ENCODE data around the gene PAQR5.

PAQR5 gene

DNA sequence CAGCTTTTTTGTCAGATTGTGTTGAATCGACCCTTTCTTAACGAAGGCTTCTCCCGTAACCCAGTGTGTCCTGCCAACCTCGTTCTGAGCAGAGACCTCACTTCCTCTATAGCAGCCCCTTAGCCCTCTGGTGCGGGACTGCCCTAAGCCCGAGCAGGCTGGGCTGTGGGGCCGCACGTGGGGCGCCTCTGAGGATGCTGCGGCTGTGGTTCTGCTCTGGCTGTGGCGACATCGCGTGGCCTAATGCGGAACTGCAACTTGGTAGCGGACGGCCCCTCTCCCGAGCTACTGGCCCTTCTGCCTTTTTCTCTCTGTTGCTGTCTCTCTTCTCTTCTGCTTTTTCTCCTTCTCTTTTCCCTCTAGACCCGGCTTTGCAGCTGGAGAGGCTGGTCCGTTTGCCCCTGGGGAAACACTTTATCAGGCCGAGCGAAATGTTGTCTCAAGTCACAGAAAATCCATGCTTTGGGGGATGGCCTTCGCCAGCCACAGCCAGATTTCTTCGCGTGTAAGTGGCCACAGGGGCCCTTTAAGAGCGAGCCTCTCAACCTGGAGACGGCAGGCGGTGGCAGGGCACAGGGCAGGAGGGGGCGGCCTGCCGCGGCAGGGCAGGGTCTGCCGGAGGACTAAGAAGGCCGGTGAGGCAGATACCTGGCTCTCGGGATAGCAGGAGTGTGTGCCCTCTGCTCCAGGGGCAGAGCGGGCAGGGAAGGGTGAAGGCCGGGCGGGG lies 96.0 kb downstream of the PAQR5 start:
- DNase-seq, result peak; percentile 50

DNA sequence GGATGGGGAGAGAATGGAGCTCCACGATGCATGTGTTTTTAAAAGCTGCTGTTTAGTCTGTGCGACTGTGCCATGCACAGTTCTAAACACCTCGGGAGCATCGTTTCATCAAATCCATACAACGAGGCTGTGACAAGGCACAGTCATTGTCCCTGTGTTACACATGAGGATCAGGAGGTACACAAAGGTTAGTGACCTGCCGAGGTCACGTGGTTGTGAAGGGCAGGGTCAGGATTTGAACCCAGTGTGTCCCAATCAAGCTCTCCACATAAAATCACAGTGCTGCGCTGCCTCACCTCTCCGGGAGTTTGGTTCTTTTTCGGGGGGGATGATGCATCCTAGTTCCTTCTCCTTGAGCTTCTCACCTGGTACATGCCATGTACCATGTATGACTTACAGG lies 96.7 kb downstream of the PAQR5 start:
- DNase-seq, result no peak

DNA sequence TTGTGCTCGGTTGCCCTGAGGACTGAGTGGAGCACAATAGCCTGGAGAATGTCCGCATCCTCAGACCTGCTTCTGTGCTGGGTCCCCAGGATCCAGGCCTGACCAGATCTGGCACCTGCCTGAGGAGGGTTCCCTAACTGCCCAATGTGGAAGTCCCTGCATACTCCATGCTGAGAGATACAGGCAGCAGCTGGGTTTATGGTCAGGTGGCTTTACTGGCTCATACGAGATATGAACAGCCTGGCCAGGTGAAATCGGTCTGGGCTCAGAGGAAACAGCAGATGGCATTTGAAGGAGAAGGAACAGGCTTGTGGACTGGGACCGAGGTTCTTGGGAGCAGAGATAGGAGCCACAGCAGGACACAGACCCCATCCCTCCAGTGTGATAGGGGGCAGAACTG lies 97.3 kb downstream of the PAQR5 start:
- DNase-seq, result no peak

DNA sequence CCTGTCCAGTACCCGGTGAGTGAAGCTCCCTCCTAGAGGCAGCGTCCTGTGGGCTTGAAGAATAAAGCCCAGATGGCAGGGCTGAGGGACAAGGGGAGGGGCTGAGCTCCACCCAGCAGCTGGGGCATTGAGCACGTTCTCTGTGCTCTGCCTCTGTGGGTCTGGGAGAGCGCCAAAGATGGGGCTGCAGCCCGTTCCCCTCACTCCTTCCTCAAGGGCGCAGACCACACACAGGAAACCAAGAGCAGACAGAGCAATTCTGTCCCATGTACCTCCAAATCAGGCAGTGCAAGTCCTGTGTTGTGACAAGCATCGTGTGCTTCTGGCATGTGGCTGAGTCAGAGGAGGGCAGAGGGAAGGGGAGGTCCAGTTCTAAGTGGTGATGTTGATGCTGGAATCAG lies 99.8 kb downstream of the PAQR5 start:
- DNase-seq, result peak; percentile 5

DNA sequence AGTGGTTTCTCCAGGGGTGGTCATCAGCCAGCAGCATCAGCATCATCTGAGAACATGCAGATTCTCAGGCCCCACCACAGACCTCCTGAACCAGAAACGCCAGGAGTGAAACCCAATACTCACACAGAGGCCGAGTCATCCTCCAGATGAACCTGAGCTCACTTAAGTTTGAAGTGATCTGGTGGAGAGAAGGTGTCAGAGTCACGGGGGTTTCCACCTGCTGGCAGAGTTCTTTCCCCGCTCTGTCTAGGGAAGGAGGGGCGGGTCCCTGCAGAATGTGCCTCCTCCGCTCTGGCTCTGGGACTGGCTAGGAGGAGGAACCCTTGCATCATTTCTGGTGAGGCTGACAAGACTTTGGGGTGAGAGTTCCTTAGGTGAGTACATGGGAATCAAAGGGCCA lies 102.1 kb downstream of the PAQR5 start:
- no peak for DNase-seq

DNA sequence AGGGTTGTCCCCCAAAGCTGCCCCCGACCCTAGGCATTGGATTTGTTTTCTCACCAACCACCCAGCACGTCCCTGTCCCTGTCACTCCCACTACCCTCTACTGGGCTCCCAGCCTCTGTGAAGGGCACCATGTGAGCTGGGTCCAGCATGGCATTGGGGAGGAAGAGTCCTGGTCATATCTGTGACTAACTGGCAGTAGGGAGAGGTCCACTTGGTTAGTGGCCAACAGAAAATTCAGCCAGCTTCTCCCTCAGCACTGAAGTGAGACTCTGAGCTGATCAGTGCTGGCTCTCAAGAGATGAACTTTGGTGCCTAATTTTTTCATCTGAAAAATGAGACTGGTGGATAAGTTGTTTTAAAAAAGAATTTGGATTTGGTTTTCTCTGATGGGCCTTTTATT lies 104.1 kb downstream of the PAQR5 start:
- no peak for DNase-seq

DNA sequence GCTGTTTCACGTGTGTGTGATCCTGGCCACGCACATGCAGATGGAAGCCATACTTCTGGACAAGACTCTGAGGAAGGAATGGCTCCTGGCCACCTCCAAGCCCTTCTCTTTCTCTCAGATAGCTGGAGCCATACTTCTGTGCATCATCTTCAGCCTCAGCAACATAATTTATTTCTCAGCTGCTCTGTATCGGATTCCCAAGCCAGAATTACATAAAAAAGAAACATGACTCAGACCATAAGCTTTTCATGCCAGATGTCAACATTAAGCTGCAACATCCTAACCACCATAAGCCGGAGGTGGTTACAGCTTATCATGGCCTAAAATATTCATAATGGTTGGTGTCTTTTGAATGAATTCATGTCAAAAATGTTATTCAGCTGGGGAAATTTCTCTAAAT lies 104.9 kb downstream of the PAQR5 start:
- DNase-seq, result no peak

DNA sequence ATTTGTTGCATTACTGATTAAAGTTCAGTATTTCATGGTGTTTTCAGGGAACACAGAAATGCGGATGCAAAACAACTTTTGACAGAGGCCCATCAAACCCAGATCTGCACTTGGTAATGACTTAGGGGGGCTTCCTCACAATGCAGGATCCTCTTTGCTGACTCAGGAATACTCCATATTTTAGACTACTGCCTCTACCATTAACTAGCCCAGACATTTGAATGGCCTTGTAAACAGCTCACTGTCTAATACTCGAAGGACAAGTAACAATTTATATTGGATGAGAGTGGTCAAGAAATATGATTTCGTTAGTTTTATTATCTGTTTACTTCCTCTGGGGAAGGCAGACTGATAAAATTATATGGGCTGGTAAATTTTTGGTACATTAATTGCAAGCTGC lies 106.4 kb downstream of the PAQR5 start:
- no peak for DNase-seq

DNA sequence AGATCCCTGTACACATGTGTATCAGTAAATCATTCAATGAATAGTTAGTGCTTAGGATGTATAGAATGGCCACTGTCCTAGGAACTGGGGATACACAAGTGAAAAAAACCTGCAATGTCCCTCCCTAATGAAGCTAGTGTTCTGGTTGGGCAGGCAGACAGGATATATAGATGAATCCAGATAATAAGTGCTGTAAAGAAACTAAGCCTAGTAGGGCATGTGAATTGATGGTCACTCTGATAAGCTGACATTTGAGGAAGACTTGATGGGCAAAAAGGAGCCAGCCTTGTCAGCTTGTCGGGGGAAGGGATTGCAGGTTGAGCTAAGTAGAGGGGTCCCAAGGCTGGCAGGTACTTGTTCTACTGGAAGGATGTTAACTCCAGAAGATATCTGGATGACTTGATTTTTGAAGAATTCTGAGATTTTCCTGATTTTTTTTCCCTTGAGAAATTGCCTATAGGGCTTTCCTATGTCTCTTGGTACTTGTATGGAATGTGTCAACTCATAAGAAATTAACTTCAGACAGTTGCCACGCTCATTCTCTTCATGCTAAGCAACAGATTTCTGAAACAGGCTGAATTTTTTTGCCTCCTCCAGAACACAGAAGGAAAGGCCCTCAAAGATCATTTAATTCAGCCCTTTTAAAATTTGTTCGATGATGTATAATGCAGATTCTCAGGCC lies 109.1 kb downstream of the PAQR5 start:
- DNase-seq, result no peak

DNA sequence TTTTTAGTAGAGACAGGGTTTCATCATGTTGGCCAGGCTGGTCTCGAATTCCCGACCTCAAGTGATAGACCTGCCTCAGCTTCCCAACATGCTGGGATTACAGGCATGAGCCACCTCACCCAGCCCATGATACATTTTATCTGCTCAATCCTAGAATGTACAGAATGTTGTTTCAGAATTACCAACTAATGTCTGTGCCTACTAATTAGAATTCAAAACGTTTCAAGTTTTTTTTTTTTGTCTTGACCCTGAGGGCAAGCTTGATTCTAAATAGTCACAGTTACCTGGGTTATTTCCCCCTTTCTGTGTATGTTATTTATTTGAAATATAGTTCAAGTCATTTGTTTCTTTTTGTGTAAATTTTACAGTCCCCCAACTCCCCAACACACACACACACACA lies 110.1 kb downstream of the PAQR5 start:
- no peak for DNase-seq

DNA sequence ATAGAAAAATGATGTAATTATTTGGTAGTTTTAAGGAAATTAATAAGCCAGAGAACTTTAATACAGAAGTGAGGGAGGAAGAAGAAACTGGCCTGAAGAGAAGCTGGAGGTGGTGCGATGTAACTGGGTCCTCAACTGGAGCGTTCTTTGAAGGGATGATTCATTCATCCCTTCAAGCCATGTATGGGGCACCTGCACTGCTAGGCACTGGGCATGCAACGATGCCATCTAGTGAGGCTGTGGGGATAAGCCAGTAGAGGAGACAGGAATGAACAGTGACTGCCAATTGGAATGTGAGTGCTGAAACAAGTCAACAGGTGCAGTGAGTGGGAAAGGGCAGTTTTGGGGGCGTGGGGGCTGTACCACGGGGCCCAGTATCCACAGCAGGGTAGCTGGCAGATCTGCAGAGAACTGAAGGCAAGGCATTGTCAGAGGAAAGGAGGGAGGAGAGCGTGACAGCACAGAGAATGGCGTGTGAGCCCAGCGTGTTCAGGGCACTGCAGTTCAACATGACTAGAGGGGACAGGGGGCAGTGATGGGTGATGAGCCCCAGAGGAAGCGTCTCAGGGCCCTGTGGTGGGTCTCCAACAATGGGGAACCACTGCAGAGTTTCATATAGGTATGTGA lies 111.6 kb downstream of the PAQR5 start:
- DNase-seq, result peak; percentile 45

DNA sequence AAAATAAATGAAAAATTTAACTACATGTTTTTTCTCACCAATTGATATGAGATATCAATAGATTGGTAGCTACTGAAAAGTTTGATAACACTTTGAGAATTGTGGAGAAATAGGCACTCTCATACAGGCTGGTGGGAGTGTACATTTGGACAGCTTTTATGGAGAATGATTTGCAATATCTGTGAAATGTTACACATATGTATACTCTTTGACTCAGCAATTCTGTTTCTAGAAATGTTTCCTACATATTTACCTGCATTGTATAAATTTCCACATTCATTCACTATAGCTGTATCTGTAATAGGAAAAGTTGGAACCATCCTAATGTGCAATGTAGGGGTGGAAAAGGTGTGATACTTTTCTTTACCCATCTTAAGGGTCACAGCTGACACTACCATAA lies 113.6 kb downstream of the PAQR5 start:
- no peak for DNase-seq

DNA sequence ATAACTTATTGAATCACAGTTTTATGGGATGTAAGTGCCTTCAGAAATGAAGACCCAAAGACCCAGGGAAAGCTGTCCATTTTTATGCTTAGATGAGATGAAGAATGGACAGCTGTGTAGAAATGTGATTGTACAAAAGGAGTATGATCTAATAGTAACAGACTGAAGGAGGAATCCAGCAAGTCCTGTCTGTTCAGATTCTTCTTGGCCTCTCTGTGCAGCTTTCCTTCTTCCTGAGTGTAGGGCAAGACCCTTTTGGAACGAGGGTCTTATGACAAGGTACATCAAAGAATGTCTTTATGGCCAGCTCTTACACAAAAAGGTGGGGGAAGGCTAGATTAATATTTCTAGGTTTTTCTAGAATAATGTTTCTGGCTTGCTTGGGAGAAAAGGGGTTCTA lies 114.0 kb downstream of the PAQR5 start:
- no peak for DNase-seq

DNA sequence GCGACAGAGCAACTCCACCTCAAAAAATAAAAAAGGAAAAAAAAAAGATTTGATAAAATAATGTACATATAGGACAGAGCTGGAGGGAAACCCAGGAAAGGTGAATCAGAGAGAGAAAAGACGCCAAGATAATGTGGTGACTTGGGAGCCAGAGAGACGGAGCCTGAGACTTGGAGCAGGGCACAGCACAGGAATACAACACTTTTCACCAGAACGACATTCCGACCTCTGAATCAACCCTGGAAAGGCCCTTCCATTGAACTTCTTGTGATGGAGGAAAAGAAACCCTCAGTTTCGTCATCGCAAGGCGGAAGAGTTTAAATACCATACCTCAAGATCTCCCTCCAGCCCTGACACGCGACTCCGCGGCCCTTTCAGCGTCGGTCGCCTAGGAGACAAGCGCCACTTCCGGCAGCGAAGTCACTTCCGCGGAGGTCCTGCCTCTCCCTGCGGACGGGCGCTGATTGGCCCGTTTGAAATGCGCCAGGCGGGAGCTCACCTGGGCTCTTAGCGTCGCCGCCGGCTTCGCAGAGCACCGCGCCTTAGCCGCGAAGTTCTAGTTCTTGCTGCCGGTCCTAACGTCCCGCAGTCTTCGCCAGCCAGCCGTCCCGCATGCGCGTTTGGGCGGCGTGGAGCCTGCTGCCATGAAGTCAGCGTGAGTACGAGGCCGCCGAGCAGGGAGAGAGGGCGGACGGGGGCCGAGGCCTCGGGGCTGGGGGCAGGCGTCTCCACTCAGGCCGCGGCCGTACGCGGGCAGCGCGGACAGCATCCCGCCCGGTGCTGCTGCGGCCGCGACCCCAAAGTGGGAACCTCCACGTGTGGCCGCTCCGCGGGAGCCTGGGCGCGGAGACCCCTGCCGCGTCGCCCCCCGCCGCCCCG lies 115.3 kb downstream of the PAQR5 start, which contains the start of gene KIF23:
Gene KIF23, plus strand, starts transcription at position 528 of the 879 bp plus-strand sequence. Its CDS starts 117 bp downstream, at position 645.
- peak; percentile 61 for DNase-seq

DNA sequence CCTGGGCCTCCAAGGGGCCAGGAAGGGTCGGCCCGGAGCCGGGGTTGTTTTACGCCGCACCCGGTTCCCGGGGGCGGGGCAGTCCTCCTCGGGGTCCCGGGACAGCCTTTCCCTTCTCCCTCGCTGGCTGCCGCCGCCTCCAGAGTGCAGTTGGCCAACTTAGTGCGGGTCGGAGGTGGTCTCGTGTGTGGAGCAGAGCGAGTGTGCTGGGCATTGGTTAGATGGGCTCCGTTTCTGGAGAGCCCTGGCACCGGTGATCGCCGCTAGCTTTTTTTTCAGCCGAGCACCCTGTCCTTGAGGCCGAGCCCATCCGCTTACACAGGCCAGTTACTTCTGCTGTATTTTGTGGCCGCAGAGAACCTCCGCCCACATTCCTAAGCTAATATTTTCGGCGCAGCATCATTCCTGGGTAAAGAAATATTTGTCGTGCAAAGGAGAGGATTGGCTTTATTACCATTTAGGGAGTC lies 116.0 kb downstream of the PAQR5 start:
- no peak for DNase-seq

DNA sequence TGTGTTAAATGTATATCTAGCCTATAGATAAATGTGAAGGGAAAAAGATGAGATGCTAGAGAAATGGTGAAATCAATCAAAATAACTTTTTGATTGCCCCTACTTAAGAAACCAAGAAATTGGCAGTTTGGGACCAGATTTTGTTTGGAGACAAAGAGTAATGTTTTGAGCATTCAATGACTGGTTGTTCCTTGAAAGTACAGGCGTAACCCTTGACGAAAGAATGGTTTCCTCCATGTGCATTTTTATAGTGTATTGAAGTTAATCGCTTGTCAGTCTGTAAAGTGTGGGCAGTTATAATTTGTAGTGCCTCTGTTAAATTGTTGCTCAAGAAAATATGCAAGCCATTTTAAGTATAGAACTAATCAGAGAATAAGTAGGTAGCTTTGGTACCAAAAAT lies 116.7 kb downstream of the PAQR5 start:
- DNase-seq, result no peak

DNA sequence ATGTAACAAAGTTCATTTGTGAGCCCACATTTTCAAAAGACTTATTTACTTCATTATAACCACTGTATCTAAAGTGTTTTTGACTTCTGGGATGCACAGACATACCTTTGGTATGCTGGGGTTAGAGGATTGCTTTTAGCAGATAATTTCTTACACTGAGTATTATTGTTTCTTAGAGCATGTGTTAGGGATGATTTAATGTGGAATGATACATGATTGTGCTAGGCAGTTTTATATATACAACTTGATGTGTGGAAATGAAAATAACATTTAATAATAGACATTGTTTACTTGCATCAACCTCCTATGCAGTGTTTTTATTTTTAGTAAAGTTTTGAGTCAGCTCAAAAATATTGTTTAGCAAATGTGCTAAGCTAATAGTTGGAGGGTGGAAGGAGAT lies 118.9 kb downstream of the PAQR5 start:
- DNase-seq, result no peak

DNA sequence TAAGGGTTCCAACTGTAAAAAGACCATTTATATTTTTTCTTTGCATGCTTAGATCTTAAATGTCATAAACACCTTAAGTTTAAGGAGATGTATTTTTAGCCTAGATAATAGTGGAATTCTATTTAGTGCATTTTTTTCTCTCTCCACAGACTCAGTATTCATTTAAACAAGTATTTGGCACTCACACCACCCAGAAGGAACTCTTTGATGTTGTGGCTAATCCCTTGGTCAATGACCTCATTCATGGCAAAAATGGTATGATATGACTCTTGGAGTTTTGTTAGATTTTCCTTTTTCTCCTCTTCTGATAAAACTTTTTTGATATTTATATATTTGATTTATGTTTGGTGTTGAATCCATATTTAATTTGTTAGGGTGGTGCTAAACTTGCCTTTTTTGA lies 122.8 kb downstream of the PAQR5 start:
- DNase-seq, result no peak

DNA sequence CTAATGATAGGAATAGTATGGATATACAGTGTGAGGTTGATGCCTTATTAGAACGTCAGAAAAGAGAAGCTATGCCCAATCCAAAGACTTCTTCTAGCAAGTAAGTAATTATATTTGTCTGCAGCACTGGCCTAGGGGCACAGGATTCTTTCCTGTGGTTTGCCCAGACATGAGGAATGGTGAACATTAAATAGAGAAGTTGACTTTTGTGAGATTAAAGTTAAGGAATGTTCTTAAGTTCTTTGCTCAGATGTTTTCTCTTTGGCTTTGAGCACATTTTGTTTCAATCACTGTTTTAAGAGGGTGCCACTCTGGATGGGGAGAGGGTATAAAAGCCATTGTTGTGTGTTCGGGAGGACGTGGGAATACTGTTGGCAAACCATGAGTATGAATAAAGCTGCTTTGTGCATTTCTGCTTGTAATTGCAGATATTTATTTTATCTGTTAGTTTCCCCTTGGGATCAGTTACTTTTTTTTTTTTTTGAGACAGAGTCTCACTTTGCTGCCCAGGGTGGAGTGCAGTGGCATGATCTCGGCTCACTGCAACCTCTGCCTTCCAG lies 123.7 kb downstream of the PAQR5 start:
- no peak for DNase-seq

DNA sequence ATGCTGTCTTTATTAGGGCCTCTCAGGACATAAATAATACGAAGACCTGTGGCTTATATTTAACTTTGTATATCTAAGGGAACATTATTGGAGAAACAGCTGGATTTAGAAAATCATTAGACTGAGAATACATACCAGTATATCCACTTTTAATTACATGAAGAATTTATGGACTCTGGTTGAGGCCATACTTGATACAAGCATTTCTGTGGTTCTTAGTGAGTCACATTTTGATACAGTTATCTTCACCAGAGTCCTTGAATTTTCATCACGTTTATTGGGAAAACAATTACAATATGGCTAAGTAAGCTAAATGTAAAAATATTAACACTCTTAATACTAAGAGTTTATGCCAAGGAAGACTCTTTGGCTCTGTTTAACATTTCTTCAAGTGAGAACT lies 125.3 kb downstream of the PAQR5 start:
- no peak for DNase-seq

DNA sequence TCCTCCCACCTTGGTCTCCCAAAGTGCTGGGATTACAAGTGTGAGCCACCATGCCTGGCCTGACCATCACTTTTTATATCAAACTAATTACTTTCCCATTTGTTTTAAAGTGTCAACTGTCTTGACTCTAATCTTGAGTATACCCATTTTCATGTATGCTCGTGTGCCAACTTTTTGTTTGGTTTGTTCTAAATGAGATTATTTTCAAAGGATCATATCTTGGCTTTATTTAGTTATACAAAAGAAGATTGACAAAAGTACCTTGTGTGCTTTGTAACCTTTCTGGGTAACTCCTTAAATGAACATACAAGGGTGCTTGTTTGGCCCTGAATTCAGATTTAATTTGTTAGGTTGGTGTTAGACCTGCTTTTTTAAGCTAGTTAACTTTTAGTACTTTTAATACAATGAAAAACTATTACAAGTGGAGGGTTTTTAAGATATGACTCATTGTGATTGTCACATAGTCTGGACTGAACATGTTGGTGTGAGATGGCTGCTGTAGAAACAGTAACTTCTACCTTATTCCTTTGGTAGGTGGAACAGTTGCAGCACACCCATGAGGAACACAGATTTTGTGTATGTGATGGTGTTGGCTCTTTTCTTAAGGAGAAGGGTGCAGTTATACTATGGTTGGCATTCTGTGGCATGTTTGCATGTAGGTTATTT lies 126.2 kb downstream of the PAQR5 start:
- DNase-seq, result no peak

DNA sequence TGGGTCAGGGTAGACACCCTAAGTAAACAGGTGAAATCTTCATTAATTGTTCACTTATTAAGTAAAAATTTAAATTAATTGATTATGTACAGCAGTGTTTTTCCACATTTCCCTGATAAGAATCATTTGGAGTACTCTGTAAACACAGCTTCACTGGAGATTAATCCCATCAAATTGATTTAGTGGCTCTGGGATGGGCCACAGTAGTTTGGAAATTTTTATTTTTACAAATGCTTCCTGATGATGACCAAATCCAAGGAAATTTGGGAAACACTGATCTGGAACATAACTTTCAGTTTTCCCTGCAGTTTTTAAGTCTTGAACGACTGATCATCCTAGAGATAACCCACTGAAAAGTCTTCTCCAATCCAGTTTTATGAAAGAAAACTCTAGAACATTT lies 135.1 kb downstream of the PAQR5 start:
- no peak for DNase-seq
